ENCODE data around the gene ZNF512.

DNA sequence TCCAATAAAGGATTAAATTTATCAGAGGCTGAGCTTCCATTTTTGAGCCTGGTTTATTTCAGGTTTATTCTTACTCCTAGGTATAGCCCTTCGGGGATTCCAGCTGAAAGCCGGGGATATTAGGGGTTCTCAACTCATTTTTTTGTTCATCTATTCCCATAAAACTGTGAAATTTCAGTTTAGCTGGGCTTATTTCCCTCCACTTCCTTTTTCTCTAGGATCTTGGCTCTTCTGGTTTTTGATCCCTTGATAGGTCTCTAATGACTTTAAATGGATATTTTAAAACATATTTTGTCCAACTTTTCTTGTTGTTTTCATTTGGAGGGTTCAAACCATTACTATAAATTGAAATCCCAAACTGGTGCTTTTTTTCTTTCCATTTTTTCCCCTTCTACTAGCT is 23.6 kb upstream of the ZNF512 start:
- TF ChIP-seq, protein P1, sequence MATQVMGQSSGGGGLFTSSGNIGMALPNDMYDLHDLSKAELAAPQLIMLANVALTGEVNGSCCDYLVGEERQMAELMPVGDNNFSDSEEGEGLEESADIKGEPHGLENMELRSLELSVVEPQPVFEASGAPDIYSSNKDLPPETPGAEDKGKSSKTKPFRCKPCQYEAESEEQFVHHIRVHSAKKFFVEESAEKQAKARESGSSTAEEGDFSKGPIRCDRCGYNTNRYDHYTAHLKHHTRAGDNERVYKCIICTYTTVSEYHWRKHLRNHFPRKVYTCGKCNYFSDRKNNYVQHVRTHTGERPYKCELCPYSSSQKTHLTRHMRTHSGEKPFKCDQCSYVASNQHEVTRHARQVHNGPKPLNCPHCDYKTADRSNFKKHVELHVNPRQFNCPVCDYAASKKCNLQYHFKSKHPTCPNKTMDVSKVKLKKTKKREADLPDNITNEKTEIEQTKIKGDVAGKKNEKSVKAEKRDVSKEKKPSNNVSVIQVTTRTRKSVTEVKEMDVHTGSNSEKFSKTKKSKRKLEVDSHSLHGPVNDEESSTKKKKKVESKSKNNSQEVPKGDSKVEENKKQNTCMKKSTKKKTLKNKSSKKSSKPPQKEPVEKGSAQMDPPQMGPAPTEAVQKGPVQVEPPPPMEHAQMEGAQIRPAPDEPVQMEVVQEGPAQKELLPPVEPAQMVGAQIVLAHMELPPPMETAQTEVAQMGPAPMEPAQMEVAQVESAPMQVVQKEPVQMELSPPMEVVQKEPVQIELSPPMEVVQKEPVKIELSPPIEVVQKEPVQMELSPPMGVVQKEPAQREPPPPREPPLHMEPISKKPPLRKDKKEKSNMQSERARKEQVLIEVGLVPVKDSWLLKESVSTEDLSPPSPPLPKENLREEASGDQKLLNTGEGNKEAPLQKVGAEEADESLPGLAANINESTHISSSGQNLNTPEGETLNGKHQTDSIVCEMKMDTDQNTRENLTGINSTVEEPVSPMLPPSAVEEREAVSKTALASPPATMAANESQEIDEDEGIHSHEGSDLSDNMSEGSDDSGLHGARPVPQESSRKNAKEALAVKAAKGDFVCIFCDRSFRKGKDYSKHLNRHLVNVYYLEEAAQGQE (IDR thresholded peaks at IDR 0.05; ENCODE audit: insufficient read depth in 1 of 2, low read depth in 2 of 2, low read length in 2 of 2): no peak
- TF ChIP-seq POLR2AphosphoS5 (IDR thresholded peaks at IDR 0.05; ENCODE audit: low read depth, low read length): no peak
